SK-N-SH (cell line): ENCODE measurements around the gene NRP2. TPM values are rescaled to one million over a fixed set of nuclear protein-coding genes. Genes with fewer than 3 reads are reported as not detected.
A peak's percentile ranks its signal among the peaks of the same experiment; 100 is the strongest.

Source experiments
- CTCF ChIA-PET: fragments of 300-600, 350-600 bp; formaldehyde crosslinking; extraction: SDS; loops from one replicate; lab custom pipeline; 2021; lab: Yijun Ruan, JAX
- POLR2A ChIA-PET: fragments of 350-600 bp; sonication (Branson Sonifier 250); formaldehyde crosslinking; extraction: SDS; loops from one replicate; lab custom pipeline; 2020; ENCODE audit warnings: antibody characterized with exemption, inconsistent platforms; lab: Yijun Ruan, JAX
- DNase-seq: peaks from one replicate; pipeline ENCODE4 v3.0.0; 2012
- H2AFZ ChIP-seq: fragments of 200-600 bp; sonication (generic); 2 replicates; pipeline ENCODE4 v1.8.1; 2016; ENCODE audit warnings: antibody characterized with exemption, mild to moderate bottlenecking, low read depth
- H3F3A ChIP-seq: fragments of 200-600 bp; sonication (generic); replicated peaks from 2 replicates; pipeline ENCODE3; 2016; ENCODE audit warnings: antibody characterized with exemption, mild to moderate bottlenecking; ENCODE audit not compliant: insufficient read depth
- H3K27ac ChIP-seq, 2 experiments: fragments of 200-500 bp in 1 of 2; fragments of 200-600 bp in 1 of 2; sonication (Bioruptor generic) in 1 of 2; sonication (generic), shearing (Covaris generic) in 1 of 2; 2 replicates each; pipeline versions ENCODE4 v1.5.1 to v1.6.1; 2014 to 2016; ENCODE audit warnings: low read depth in 2 of 2, inconsistent platforms in 1 of 2, low read length in 1 of 2, mild to moderate bottlenecking in 1 of 2, mixed read lengths in 1 of 2
- H3K27me3 ChIP-seq: fragments of 200-600 bp; sonication (generic), shearing (Covaris generic); 2 replicates; pipeline ENCODE4 v1.6.1; 2016; ENCODE audit warnings: mixed run types; ENCODE audit not compliant: insufficient read depth
- H3K36me3 ChIP-seq, 2 experiments: fragments of 200-500 bp in 1 of 2; fragments of 200-600 bp in 1 of 2; sonication (Bioruptor generic) in 1 of 2; sonication (generic) in 1 of 2; replicated peaks in 1 of 2; 2 replicates each; pipeline versions ENCODE3 to v1.5.1; 2014 to 2016; ENCODE audit warnings: low read length in 1 of 2, mild to moderate bottlenecking in 1 of 2; ENCODE audit not compliant: insufficient read depth in 2 of 2, control insufficient read depth in 1 of 2
- H3K4me1 ChIP-seq, 2 experiments: fragments of 200-500 bp in 1 of 2; fragments of 200-600 bp in 1 of 2; sonication (Bioruptor generic) in 1 of 2; sonication (generic), shearing (Covaris generic) in 1 of 2; 2 replicates each; pipeline versions ENCODE4 v1.5.1 to v1.6.1; 2014 to 2016; ENCODE audit warnings: low read depth in 1 of 2, low read length in 1 of 2, mixed run types in 1 of 2; ENCODE audit not compliant: insufficient read depth in 2 of 2, control insufficient read depth in 1 of 2
- H3K4me2 ChIP-seq: fragments of 200-600 bp; sonication (generic), shearing (Covaris generic); 2 replicates; pipeline ENCODE4 v1.6.1; 2017; ENCODE audit warnings: mixed run types
- H3K4me3 ChIP-seq, 2 experiments: fragments of 200-500 bp in 1 of 2; fragments of 200-600 bp in 1 of 2; sonication (Bioruptor generic) in 1 of 2; sonication (generic), shearing (Covaris generic) in 1 of 2; 2 replicates each; pipeline versions ENCODE4 v1.5.1 to v1.8.1; 2014 to 2016; ENCODE audit warnings: low read depth in 2 of 2, inconsistent platforms in 1 of 2, low read length in 1 of 2, mild to moderate bottlenecking in 1 of 2, mixed read lengths in 1 of 2, moderate library complexity in 1 of 2
- H3K79me2 ChIP-seq: fragments of 200-600 bp; sonication (generic); 2 replicates; pipeline ENCODE4 v1.8.1; 2017; ENCODE audit warnings: mild to moderate bottlenecking; ENCODE audit not compliant: insufficient read depth
- H3K9ac ChIP-seq: fragments of 200-600 bp; sonication (generic); 2 replicates; pipeline ENCODE4 v1.6.1; 2017; ENCODE audit warnings: mixed run types
- H3K9me2 ChIP-seq: fragments of 200-600 bp; sonication (generic); 2 replicates; pipeline ENCODE4 v1.6.1; 2017; ENCODE audit warnings: mixed run types
- H3K9me3 ChIP-seq: fragments of 200-600 bp; sonication (generic); 2 replicates; pipeline ENCODE4 v1.6.1; 2017; ENCODE audit warnings: mixed run types, mild to moderate bottlenecking, moderate library complexity
- H4K20me1 ChIP-seq: fragments of 200-600 bp; sonication (generic); 2 replicates; pipeline ENCODE4 v1.6.1; 2017; ENCODE audit warnings: mild to moderate bottlenecking, mixed run types; ENCODE audit not compliant: insufficient read depth
- ELF1 ChIP-seq: IDR thresholded peaks from 2 replicates; pipeline ENCODE4 v1.4.0; 2012
- EZH2phosphoT487 ChIP-seq: fragments of 200-600 bp; sonication (generic); IDR thresholded peaks from 2 replicates; pipeline ENCODE4 v1.6.1; 2017; ENCODE audit warnings: low read depth, mixed run types, mild to moderate bottlenecking, antibody characterized with exemption, moderate library complexity, borderline replicate concordance
- FOSL2 ChIP-seq: IDR thresholded peaks from 2 replicates; pipeline ENCODE4 v1.4.0; 2012; ENCODE audit warnings: low read depth, mild to moderate bottlenecking, moderate library complexity, borderline replicate concordance
- FOXM1 ChIP-seq: IDR thresholded peaks from 2 replicates; pipeline ENCODE4 v1.4.0; 2012; ENCODE audit warnings: low read depth, mild to moderate bottlenecking
- JUND ChIP-seq: IDR thresholded peaks from 2 replicates; pipeline ENCODE4 v1.4.0; 2012
- MEF2A ChIP-seq: IDR thresholded peaks from 2 replicates; pipeline ENCODE4 v1.4.0; 2012; ENCODE audit warnings: low read depth, borderline replicate concordance
- MXI1 ChIP-seq: IDR thresholded peaks from 2 replicates; pipeline ENCODE4 v1.6.1; 2012; ENCODE audit warnings: mild to moderate bottlenecking, low read depth, low read length, improper control_type of control experiment
- RFX5 ChIP-seq: IDR thresholded peaks from 2 replicates; pipeline ENCODE4 v1.6.1; 2012; ENCODE audit warnings: mild to moderate bottlenecking, improper control_type of control experiment, low read length
- RXRA ChIP-seq: IDR thresholded peaks from 2 replicates; pipeline ENCODE4 v1.4.0; 2012; ENCODE audit warnings: low read depth, mild to moderate bottlenecking, borderline replicate concordance
- SIN3A ChIP-seq: IDR thresholded peaks from 2 replicates; pipeline ENCODE4 v1.6.1; 2012; ENCODE audit warnings: low read depth, mild to moderate bottlenecking, low read length, moderate library complexity, borderline replicate concordance
- TAF1 ChIP-seq: IDR thresholded peaks from 2 replicates; pipeline ENCODE4 v1.6.1; 2012; ENCODE audit warnings: low read depth, mild to moderate bottlenecking, low read length, moderate library complexity, borderline replicate concordance
- TEAD4 ChIP-seq: IDR thresholded peaks from 2 replicates; pipeline ENCODE4 v1.4.0; 2012; ENCODE audit warnings: mild to moderate bottlenecking, borderline replicate concordance; ENCODE audit not compliant: insufficient read depth
- WGBS: methylation state at CpG from one replicate; pipeline ENCODE4 v1.1.6; 2017; ENCODE audit warnings: low lambda C conversion rate; 5-methylcytosine and 5-hydroxymethylcytosine counted together
- polyA plus RNA-seq, 3 experiments: library from polyadenylated mRNA; depleted of rRNA; stranded (reverse); fragments of >200 nt; gene quantifications; 2 replicates each; pipeline ENCODE4 v1.2.3, GENCODE V29; 2012
- TF ChIP-seq, protein P1 (sequence below): IDR thresholded peaks from 2 replicates; pipeline ENCODE4; 2012
- TF ChIP-seq, protein P2 (sequence below): fragments of 200-600 bp; sonication (generic); IDR thresholded peaks from 2 replicates; pipeline ENCODE4 v1.6.1; 2017; ENCODE audit warnings: antibody characterized with exemption, mild to moderate bottlenecking, moderate library complexity
- TF ChIP-seq, protein P3 (sequence below): fragments of 150-350 bp; IDR thresholded peaks from 2 replicates; pipeline ENCODE4 v1.6.1; 2016; ENCODE audit warnings: mild to moderate bottlenecking, low read depth, low read length
- TF ChIP-seq, protein P4 (sequence below): IDR thresholded peaks from 2 replicates; pipeline ENCODE4 v1.4.0; 2012; ENCODE audit warnings: low read depth, borderline replicate concordance
- TF ChIP-seq, protein P5 (sequence below): fragments of 150-350 bp; IDR thresholded peaks from 2 replicates; pipeline ENCODE4 v1.6.1; 2017; ENCODE audit warnings: antibody characterized with exemption, low read length, low read depth, borderline replicate concordance

The NRP2 gene
- polyA plus RNA-seq, 1 of the 3 experiments (the other 2 are of a cell fraction) = 68.8 TPM

DNA sequence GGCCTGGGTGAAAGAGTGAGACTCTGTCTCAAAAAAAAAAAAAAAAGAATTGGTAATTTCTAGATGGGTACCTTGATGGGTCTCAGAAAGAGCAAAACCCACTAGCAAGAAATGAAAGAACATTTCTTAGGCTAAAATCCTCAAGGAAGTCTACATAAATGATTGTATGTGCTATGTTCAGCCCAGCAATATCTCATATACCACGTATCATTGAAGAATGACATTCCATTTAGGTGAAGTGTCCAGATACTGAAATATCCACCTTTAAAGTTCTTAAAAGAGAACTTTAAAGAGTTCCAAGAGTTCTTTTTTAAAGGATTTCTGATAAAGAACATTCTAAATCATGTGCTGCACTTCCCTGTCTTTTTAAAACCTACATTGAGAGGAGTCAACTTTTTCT lies 19.2 kb downstream of the NRP2 start:
- Histone ChIP-seq H3K9me2 (no peaks in the 10 kb centered on the region), H3K9ac (peak overlapping the region; percentile 81), H3K4me2 (peak overlapping the region; percentile 75), H3K4me3 (no peak overlapping the region; a peak in 1 of 4 replicates), H3K4me1 (peaks cover 14 to 69% of the 10 kb centered on the region in 2 experiments; a peak in 3 of 4 replicates), H2AFZ (no peak overlapping the region), H3K27ac (peak overlapping the region; percentile 64 to 98; a peak in 3 of 4 replicates), H3K36me3 (peaks cover 5 to 16% of the 10 kb centered on the region in 2 experiments), H4K20me1 (no peaks in the 10 kb centered on the region), H3F3A (peaks cover 58% of the 10 kb centered on the region), H3K9me3 (no peaks in the 10 kb centered on the region), H3K79me2 (peaks cover 61% of the 10 kb centered on the region), H3K27me3 (no peaks in the 10 kb centered on the region)
- ChIA-PET POLR2A (no interaction called here), CTCF (no interaction called here)
- DNase-seq = no peak
- no peak for TF ChIP-seq EZH2phosphoT487
- TF ChIP-seq FOSL2 = peak; percentile 31; the same call in 1 of the 2 replicates
- 0 out of 2 replicates have a peak, but pooled peaks have one; percentile 29 for TF ChIP-seq TEAD4
- TF ChIP-seq, protein P1, sequence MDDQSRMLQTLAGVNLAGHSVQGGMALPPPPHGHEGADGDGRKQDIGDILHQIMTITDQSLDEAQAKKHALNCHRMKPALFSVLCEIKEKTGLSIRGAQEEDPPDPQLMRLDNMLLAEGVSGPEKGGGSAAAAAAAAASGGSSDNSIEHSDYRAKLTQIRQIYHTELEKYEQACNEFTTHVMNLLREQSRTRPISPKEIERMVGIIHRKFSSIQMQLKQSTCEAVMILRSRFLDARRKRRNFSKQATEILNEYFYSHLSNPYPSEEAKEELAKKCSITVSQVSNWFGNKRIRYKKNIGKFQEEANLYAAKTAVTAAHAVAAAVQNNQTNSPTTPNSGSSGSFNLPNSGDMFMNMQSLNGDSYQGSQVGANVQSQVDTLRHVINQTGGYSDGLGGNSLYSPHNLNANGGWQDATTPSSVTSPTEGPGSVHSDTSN = 0 out of 2 replicates have a peak, but pooled peaks have one; percentile 6
- TF ChIP-seq MXI1 = no peak
- TF ChIP-seq JUND = 0 out of 2 replicates have a peak, but pooled peaks have one; percentile 6
- WGBS = 5% methylated on average over 1 of the region's 1 CpG

DNA sequence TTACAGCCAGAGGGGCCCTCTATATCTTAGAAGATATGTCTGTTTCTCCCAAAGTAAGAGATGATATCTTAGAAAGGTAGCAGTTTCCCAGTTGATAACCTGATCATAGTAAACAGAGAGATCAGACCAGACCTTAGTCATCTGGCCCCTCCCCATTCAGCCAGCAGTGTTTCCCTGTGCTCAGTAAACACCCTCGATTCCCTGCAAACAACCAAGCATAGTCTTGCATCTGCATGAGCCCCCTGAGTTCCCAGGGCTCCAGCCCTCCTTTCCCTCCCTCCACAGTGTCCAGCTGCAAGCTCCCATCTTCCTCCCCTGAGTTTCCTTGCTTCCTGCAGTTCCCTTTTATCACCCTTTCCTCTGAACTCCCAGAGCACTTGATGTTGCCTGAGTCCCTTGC lies 20.3 kb downstream of the NRP2 start:
- POLR2A ChIA-PET = no interaction called here

More for the DNA sequence above, 20.3 kb downstream of the NRP2 start:
- H3K27ac ChIP-seq = peak overlapping the region in 1 of 2 experiments; percentile 98; a peak in 2 of 4 replicates
- TF ChIP-seq RXRA (no peak), FOXM1 (no peak), ELF1 (no peak), TAF1 (no peak), JUND (no peak), SIN3A (no peak), MEF2A (no peak), RFX5 (no peak), MXI1 (no peak)
- TF ChIP-seq, protein P2, sequence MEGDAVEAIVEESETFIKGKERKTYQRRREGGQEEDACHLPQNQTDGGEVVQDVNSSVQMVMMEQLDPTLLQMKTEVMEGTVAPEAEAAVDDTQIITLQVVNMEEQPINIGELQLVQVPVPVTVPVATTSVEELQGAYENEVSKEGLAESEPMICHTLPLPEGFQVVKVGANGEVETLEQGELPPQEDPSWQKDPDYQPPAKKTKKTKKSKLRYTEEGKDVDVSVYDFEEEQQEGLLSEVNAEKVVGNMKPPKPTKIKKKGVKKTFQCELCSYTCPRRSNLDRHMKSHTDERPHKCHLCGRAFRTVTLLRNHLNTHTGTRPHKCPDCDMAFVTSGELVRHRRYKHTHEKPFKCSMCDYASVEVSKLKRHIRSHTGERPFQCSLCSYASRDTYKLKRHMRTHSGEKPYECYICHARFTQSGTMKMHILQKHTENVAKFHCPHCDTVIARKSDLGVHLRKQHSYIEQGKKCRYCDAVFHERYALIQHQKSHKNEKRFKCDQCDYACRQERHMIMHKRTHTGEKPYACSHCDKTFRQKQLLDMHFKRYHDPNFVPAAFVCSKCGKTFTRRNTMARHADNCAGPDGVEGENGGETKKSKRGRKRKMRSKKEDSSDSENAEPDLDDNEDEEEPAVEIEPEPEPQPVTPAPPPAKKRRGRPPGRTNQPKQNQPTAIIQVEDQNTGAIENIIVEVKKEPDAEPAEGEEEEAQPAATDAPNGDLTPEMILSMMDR = no peak
- TF ChIP-seq, protein P3, sequence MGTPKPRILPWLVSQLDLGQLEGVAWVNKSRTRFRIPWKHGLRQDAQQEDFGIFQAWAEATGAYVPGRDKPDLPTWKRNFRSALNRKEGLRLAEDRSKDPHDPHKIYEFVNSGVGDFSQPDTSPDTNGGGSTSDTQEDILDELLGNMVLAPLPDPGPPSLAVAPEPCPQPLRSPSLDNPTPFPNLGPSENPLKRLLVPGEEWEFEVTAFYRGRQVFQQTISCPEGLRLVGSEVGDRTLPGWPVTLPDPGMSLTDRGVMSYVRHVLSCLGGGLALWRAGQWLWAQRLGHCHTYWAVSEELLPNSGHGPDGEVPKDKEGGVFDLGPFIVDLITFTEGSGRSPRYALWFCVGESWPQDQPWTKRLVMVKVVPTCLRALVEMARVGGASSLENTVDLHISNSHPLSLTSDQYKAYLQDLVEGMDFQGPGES = no peak
- TF ChIP-seq, protein P1 = no peak
- TF ChIP-seq, protein P4, sequence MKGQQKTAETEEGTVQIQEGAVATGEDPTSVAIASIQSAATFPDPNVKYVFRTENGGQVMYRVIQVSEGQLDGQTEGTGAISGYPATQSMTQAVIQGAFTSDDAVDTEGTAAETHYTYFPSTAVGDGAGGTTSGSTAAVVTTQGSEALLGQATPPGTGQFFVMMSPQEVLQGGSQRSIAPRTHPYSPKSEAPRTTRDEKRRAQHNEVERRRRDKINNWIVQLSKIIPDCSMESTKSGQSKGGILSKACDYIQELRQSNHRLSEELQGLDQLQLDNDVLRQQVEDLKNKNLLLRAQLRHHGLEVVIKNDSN = no peak
- TF ChIP-seq, protein P5, sequence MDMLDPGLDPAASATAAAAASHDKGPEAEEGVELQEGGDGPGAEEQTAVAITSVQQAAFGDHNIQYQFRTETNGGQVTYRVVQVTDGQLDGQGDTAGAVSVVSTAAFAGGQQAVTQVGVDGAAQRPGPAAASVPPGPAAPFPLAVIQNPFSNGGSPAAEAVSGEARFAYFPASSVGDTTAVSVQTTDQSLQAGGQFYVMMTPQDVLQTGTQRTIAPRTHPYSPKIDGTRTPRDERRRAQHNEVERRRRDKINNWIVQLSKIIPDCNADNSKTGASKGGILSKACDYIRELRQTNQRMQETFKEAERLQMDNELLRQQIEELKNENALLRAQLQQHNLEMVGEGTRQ = no peak
- H3K27me3 ChIP-seq = no peaks in the 10 kb centered on the region
- H3F3A ChIP-seq = peaks cover 64% of the 10 kb centered on the region
- no peak overlapping the region for H3K4me3 ChIP-seq
- peaks cover 9 to 72% of the 10 kb centered on the region in 2 experiments; a peak in 3 of 4 replicates for H3K4me1 ChIP-seq
- H3K79me2 ChIP-seq = peaks cover 57% of the 10 kb centered on the region
- H4K20me1 ChIP-seq = no peaks in the 10 kb centered on the region
- H3K36me3 ChIP-seq = peaks cover 5 to 16% of the 10 kb centered on the region in 2 experiments
- no peaks in the 10 kb centered on the region for H3K9me2 ChIP-seq
- H3K9ac ChIP-seq = no peak overlapping the region; the same call in 1 of the 2 replicates
- DNase-seq = no peak
- peak overlapping the region; percentile 33; the same call in 1 of the 2 replicates for H3K4me2 ChIP-seq
- CTCF ChIA-PET = interaction anchor here (0.7 kb wide), 1 partner anchor 55 kb away, joined by 3 read pairs; no protein-coding TSS in a partner anchor
- 58% methylated on average over 1 of the region's 1 CpG for WGBS
- no peak overlapping the region for H2AFZ ChIP-seq
- H3K9me3 ChIP-seq = no peaks in the 10 kb centered on the region
